GM19238 (cell line): ENCODE measurements around the gene ZNF14.
"Not testable (repeated sequence)": the region's sequence is repeated elsewhere in the genome, so short reads cannot be mapped to it uniquely, and the experiment has no call there.

Experiments used
- DNase-seq: peaks from one replicate; pipeline ENCODE4 v3.0.0; 2011; ENCODE audit warnings: low spot score; ENCODE audit not compliant: insufficient read length

The ZNF14 gene

DNA sequence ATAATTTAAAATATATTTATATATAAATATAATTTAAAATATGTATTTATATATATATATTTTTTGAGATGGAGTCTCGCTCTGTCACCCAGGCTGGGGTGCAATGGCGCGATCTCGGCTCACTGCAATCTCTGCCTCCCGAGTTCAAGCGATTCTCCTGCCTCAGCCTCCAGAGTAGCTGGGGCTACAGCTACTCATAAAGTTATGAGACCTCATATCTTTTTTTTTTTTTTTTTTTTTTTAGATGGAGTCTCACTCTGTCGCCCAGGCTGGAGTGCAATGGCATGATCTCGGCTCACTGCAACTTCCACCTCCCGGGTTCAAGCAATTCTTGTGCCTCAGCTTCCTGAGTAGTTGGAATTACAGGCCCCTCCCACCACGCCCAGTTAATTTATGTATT is 43.9 kb downstream of the ZNF14 start:
- not testable (repeated sequence) for DNase-seq

DNA sequence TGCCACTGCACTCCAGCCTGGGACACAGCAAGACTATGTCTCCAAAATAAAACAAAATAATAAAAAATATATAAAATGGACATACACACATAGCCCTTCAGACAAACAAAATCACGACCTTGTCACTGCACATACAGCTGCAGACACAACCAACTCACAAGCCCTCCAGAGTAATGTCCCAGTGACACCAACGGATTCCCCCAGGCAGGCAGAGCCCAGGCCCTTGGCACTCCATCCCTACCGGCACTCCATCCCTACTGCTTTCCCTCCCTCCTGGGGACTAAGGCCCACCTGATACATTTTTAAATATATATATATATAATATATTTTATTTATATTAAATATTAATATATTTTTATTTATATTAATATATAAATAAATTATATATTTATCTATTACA is 45.8 kb downstream of the ZNF14 start:
- DNase-seq, result peak; percentile 16

GRCh38 chr19:19686580-19686979 is 46.3 kb downstream of the ZNF14 start:
- no peak for DNase-seq

- not testable (repeated sequence) for DNase-seq
These were observed 46.8 kb downstream of the ZNF14 start for GRCh38 chr19:19686119-19686518.

DNA sequence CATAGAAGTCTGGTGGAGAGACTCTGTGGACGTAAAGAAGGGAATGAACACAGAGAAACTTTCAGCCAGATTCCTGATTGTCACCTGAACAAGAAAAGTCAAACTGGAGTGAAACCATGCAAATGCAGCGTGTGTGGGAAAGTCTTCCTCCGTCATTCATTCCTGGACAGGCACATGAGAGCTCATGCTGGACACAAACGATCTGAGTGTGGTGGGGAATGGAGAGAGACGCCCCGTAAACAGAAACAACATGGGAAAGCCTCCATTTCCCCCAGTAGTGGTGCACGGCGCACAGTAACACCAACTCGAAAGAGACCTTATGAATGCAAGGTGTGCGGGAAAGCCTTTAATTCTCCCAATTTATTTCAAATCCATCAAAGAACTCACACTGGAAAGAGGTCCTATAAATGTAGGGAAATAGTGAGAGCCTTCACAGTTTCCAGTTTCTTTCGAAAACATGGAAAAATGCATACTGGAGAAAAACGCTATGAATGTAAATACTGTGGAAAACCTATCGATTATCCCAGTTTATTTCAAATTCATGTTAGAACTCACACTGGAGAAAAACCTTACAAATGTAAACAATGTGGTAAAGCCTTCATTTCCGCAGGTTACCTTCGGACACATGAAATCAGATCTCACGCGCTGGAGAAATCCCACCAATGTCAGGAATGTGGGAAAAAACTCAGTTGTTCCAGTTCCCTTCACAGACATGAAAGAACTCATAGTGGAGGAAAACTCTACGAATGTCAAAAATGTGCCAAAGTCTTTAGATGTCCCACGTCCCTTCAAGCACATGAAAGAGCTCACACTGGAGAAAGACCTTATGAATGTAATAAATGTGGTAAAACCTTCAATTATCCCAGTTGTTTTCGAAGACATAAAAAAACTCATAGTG is 53.5 kb downstream of the ZNF14 start:
- DNase-seq, result no peak

- DNase-seq, result no peak
These were observed 55.3 kb downstream of the ZNF14 start for GRCh38 chr19:19677579-19677978.

DNA sequence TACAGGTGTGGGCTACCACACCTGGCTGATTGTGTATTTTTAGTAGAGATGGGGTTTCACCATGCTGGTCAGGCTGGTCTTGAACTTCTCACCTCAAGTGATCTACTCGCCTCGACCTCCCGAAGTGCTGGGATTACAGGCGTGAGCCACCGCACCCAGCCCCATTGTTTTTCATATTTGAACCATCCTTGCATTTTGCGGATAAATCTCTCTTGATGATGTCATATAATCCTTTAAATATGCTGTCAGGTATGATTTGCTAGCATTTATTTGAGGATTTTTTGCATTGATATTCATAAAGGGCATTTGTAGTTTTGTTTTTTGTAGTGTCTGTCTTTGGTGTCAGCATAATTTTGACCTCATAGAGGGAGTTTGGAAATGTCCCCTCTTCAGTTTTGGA is 58.6 kb downstream of the ZNF14 start:
- DNase-seq, result no peak

DNA sequence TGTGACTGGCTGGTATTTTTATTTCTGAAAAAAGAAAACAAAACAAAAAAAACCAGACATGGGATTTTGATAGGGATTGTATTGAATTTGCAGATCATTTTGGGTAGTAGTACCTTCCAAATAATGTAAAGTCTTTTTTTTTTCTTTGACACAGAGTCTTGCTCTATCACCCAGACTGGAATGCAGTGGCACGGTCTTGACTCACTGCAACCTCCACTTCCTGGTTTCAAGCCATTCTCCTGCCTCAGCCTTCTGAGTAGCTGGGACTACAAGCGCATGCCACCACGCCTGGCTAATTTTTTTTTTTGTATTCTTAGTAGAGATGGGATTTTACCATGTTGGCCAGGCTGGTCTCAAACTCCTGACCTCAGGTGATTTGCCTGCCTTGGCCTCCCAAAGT is 60.1 kb downstream of the ZNF14 start:
- no peak for DNase-seq

- DNase-seq, result no peak
These were observed 62.8 kb downstream of the ZNF14 start for GRCh38 chr19:19670070-19670551.

DNA sequence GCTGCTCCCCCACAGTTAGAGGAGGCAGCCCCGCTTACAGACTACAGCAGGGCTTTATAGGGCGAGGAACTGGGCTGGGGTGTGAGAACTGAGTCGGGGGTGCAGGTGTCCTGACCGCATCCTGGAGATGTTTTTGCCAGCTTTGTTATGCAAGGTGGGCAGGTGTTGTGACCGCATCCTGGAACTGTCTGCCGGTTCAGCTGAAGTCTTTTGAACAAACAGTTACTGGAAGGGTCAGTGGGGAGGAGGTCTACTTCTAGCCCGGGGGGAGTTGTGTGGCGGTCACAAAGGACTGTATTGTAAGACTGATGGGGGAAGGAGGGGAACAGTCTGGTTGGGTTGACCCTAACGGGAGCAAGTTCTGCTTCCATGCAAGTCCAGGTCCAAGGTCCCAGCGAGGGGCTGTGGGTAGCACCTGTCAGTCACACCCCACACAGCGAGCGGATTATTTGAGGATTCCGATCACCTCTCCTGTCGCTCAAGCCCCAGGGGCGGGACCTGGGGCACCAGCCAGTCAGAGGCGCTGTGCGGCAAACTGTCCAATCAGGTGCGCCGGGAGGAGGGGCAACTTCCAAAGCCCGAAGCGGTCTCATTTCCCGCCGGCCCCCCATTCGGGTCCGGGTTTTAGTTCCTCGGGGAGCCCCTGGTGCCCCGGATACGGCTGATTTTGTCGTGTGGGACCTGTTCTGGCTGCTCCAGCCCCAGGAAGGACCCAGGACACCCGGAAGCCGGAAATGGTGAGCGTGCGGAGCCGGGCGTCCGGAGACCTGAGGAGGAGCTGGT is 64.5 kb downstream of the ZNF14 start, which contains the start of gene ZNF101:
Gene ZNF101, plus strand, starts transcription at position 610 of the 783 bp plus-strand sequence. Its CDS starts 125 bp downstream, at position 735.
- DNase-seq, result peak; percentile 81

GRCh38 chr19:19665420-19665948 is 67.4 kb downstream of the ZNF14 start:
- DNase-seq, result not testable (repeated sequence)

GRCh38 chr19:19663256-19664120 is 69.4 kb downstream of the ZNF14 start, which contains the start of gene ATP13A1:
Gene ATP13A1, minus strand, starts transcription at chr19:19663676. Its CDS starts 10 bp downstream, at chr19:19663666.
- peak; percentile 79 for DNase-seq

DNA sequence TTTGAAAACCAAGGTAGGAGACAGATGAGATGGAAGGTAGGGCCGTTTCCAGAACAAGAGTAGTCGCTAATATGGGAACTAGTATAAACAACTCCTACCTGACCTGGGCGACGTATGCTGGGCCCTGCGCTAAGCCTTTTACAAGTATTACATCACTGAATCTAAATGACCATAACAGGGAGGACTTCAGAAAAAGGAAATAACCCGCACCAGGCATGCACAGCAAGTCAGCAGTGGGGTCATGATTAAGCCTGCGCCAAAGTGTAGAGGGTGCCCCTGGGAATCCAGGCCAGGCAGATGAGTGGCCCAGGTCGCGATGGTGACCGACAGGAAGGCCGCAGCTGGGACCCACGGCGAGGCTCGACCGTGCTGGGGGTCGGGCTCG is 70.0 kb downstream of the ZNF14 start:
- no peak for DNase-seq

DNA sequence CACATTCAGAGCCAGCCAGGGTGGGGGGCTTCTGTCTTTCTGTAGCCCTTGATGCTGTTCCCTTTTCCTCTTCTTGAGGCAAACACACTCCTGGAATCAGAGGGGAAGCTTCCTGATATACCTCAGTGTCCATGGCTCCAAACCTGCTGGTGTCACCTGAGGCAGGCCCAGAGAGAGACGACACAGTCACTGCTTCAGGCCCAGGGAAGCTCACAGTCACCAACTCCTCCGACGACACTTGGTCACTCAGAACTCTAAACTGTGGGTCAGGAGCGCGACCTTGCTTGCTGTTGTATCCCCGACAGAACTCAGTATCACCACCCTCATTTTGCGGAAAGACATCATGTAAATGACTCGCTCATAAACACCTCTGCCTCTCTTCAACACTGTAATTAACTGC is 70.6 kb downstream of the ZNF14 start:
- DNase-seq, result no peak

DNA sequence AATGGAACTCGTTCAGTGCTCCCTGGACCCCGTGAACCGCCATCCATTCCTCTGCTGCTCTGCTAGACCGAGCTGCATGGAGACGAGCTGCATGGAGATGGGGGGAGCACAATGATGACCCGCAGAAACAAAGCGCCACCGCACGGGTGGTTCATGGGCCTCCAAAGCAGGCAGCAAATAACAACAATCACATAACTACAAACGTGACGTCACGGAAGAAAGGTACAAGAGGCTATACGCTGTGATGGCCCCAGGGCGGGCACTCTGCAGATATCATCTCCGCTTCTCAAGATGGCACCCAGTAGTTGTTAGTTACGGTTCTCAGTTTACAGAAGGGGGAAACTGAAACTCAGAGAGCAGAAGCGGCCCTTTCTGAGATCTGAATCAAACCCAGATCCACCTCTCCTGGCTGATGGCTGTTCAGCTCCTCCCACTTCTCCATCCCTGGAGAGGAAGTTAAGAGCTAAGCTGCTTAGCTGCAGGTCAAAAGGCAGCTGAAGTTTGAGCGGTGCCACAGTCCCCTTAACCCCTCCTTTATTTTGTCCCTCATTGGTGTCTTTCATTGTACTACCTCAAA is 71.1 kb downstream of the ZNF14 start:
- DNase-seq, result peak; percentile 73

GRCh38 chr19:19661141-19661674 is 71.7 kb downstream of the ZNF14 start:
- no peak for DNase-seq
